Kidney (tissue), 14 donors: ENCODE measurements around the gene BCKDHB. TPM values are rescaled to one million over a fixed set of nuclear protein-coding genes. Genes with fewer than 3 reads are reported as not detected.
A peak's percentile ranks its signal among the peaks of the same experiment; 100 is the strongest.

Experiments used
- DNase-seq, 5 donors: peaks; one replicate each; pipeline ENCODE4 v3.0.0-alpha.2; 2013 to 2020
- FAIRE-seq: peaks from 2 replicates; lab custom pipeline; 2012; peaks lifted over from hg19 to GRCh38; lab: Jason Lieb, UNC
- H3K27ac ChIP-seq, 2 donors: one replicate each; pipeline ENCODE4 v1.7.0; 2013; ENCODE audit warnings: low read depth in 2 of 2, low read length in 2 of 2, inconsistent platforms in 1 of 2
- H3K27me3 ChIP-seq: one replicate; pipeline ENCODE4 v1.7.1; 2013; ENCODE audit warnings: low read length, inconsistent platforms; ENCODE audit not compliant: control insufficient read depth, insufficient read depth
- H3K36me3 ChIP-seq, 3 donors: one replicate each; pipeline versions ENCODE4 v1.7.0 to v1.7.1; 2013; ENCODE audit warnings: low read length in 3 of 3, control low read depth in 1 of 3, inconsistent platforms in 1 of 3; ENCODE audit not compliant: insufficient read depth in 3 of 3, control insufficient read depth in 2 of 3
- H3K4me1 ChIP-seq, 3 donors: one replicate each; pipeline versions ENCODE4 v1.7.0 to v1.7.1; 2013; ENCODE audit warnings: low read length in 3 of 3, inconsistent platforms in 1 of 3, low read depth in 1 of 3; ENCODE audit not compliant: control insufficient read depth in 2 of 3, insufficient read depth in 2 of 3
- H3K4me3 ChIP-seq, 3 donors: one replicate each; pipeline versions ENCODE4 v1.7.0 to v1.8.1; 2013; ENCODE audit warnings: low read length in 3 of 3, control low read depth in 1 of 3, inconsistent platforms in 1 of 3
- H3K9ac ChIP-seq, 3 donors: one replicate each; pipeline versions ENCODE4 v1.7.0 to v1.7.1; 2013; ENCODE audit warnings: low read length in 3 of 3, control low read depth in 1 of 3, inconsistent platforms in 1 of 3
- H3K9me3 ChIP-seq, 3 donors: one replicate each; pipeline versions ENCODE4 v1.7.0 to v1.7.1; 2013; ENCODE audit warnings: low read length in 3 of 3, control low read depth in 1 of 3, inconsistent platforms in 1 of 3; ENCODE audit not compliant: control insufficient read depth in 2 of 3, insufficient read depth in 1 of 3
- intact Hi-C: fragments of 100-400 bp; cut with DNase I; formaldehyde crosslinking; loops from one replicate; pipeline ENCODE4 v1.11.1; 2022
- polyA plus RNA-seq: library from polyadenylated mRNA; stranded (reverse); fragments of 350-450 nt; fragmentation: Illumina TruSeq; extraction: RNeasy Lipid Tissue Mini Kit (QIAGEN cat#74804); gene quantifications from one replicate; pipeline ENCODE4 v1.2.3, GENCODE V29; 2014; ENCODE audit warnings: low read depth, low replicate concordance; ENCODE audit not compliant: insufficient read depth
- total RNA-seq: library from RNA; stranded (reverse); fragmentation: NEBNext Ultra II Directional; extraction: Animal tissue kit (Norgen Biotek cat#: 25700); gene quantifications from one replicate; pipeline ENCODE4 v1.2.1, GENCODE V29; 2021
- TF ChIP-seq, protein P1 (sequence below): IDR thresholded peaks from 3 replicates; pipeline ENCODE4 v1.5.1; 2012; ENCODE audit warnings: mild to moderate bottlenecking, moderate library complexity, borderline replicate concordance; ENCODE audit not compliant: insufficient read depth; ENCODE audit errors: extremely low read depth
- donor health status: control.
- donor health status: control.
- donor health status: control.
- donor health status: control.
- donor health status: control.
- donor health status: DM: yes; HTN: yes; CAD: no.
- donor health status: Normal renal cell carcinoma (clear cell type).

Gene BCKDHB
- total and polyA plus RNA-seq, 2 donors from 2014 or later: 21.0 to 22.8 TPM

DNA sequence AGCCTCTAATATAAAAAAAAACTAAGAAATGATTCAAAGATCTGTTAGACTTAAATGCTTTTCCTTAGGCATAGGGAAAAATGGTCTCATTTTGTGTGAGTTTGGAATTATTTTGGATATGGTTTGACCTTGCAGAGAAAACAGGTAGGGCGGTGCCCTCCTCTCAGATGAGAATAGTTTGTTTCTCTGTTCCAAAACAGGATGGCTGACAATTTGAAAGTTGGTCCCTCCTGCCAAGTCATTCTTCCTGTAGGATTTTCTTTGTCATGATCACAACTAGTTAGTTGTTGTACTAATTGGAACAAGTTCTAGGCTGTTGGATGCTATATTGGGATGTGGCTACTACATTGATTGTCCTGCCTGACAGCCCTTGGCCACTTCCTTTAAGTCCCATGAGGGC, 108.6 kb downstream of the BCKDHB start:
- intact Hi-C loops: no loop called here
- Histone ChIP-seq H3K4me1 (no peaks in the 10 kb centered on the region), H3K27ac (no peak overlapping the region), H3K9ac (no peak overlapping the region), H3K36me3 (no peaks in the 10 kb centered on the region), H3K4me3 (no peak overlapping the region), H3K9me3 (no peaks in the 10 kb centered on the region), H3K27me3 (no peaks in the 10 kb centered on the region)
- FAIRE-seq (no peak), DNase-seq (no peak)
- TF ChIP-seq, protein P1, sequence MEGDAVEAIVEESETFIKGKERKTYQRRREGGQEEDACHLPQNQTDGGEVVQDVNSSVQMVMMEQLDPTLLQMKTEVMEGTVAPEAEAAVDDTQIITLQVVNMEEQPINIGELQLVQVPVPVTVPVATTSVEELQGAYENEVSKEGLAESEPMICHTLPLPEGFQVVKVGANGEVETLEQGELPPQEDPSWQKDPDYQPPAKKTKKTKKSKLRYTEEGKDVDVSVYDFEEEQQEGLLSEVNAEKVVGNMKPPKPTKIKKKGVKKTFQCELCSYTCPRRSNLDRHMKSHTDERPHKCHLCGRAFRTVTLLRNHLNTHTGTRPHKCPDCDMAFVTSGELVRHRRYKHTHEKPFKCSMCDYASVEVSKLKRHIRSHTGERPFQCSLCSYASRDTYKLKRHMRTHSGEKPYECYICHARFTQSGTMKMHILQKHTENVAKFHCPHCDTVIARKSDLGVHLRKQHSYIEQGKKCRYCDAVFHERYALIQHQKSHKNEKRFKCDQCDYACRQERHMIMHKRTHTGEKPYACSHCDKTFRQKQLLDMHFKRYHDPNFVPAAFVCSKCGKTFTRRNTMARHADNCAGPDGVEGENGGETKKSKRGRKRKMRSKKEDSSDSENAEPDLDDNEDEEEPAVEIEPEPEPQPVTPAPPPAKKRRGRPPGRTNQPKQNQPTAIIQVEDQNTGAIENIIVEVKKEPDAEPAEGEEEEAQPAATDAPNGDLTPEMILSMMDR: no peak

DNA sequence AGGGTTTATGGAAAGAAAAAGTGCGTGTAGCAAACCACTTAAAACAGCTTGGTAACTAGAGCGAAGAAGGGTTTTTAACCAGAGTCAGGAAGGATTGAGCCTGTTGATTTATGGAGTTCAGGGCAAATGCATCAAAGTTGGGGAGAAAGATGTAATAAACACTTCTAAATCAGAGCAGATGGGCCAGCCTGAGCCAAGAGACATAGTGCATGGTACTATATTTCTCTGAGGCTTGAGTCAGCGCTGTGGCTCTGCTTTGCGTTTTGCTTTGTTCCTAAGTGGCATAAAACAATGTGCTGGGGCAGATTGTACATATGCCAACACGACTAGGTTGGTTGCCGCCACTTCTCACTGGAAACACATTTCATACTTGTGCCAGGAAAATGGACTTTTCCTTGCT, 111.3 kb downstream of the BCKDHB start:
- Histone ChIP-seq H3K27ac (no peak overlapping the region), H3K9me3 (no peaks in the 10 kb centered on the region), H3K27me3 (no peaks in the 10 kb centered on the region), H3K36me3 (no peaks in the 10 kb centered on the region), H3K4me1 (no peaks in the 10 kb centered on the region), H3K4me3 (no peak overlapping the region), H3K9ac (no peak overlapping the region)
- intact Hi-C loops: no loop called here
- TF ChIP-seq, protein P1: no peak
- FAIRE-seq (no peak), DNase-seq (peak in 3 of 5 donors; percentile 28 to 87 (median 83))

DNA sequence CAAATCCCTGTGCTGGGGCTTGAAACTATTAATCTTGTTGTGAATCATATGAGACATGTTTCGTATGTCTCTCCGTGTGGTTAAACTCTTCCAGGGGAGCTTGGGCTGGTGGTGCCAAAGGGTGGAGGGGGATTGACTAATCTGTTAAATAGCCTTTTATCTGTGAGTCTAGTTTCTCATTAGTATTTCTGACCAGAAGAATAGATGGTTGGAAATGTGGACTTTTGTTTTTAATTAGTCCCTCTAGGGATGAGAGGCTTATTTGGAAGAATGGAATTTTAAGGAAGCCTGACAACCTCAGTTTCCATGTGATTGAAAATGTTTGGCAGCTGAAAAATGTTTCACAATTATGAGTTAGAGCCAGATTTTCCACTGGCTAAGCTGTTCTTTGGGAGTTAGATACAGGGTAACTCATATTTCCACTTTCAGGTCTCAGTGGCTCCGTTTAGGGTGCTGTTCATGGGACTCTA, 117.3 kb downstream of the BCKDHB start:
- Histone ChIP-seq H3K9ac (no peak overlapping the region), H3K36me3 (no peaks in the 10 kb centered on the region), H3K4me1 (no peaks in the 10 kb centered on the region), H3K4me3 (no peak overlapping the region), H3K27me3 (no peaks in the 10 kb centered on the region), H3K27ac (no peak overlapping the region), H3K9me3 (no peaks in the 10 kb centered on the region)
- no peak for FAIRE-seq
- TF ChIP-seq, protein P1: no peak
- intact Hi-C loops: no loop called here
- DNase-seq: no peak

DNA sequence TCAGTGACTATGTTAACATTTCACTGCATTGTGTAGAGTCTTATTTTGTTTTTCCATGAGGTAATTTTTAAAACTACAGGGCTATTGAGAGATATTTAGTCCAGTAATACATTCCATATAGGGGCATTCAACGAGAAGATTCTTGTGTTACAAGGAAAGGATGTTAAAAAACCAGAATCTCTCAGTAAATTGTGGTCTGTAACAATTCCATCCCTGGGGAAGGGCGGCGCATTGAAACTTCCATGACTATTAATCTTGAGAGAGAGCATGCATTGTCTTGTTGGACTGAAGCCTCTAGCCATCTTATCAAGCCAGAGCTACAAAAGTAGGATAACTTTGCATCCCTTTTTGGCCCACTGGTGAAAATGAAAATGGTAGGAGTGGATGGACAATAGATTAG, 119.7 kb downstream of the BCKDHB start:
- TF ChIP-seq, protein P1: no peak
- Histone ChIP-seq H3K4me1 (no peaks in the 10 kb centered on the region), H3K9me3 (no peaks in the 10 kb centered on the region), H3K9ac (no peak overlapping the region), H3K4me3 (no peak overlapping the region), H3K27ac (no peak overlapping the region), H3K27me3 (no peaks in the 10 kb centered on the region), H3K36me3 (no peaks in the 10 kb centered on the region)
- FAIRE-seq: no peak
- intact Hi-C loops: no loop called here
- no peak for DNase-seq
